Upper lobe of left lung (tissue), 6 donors: Measurements from ENCODE around the gene WNK2. TPM values are rescaled to one million over a fixed set of nuclear protein-coding genes. Genes with fewer than 3 reads are reported as not detected.

Experiments used
- ATAC-seq, 2 donors: fragments of 200-7000 bp; cut with Tn5 transposase; one replicate each; pipeline ENCODE4 v1.9.1; 2022; ENCODE audit warnings: mild to moderate bottlenecking in 2 of 2, moderate library complexity in 2 of 2; ENCODE audit not compliant: low FRiP score in 2 of 2
- DNase-seq, 2 donors: peaks; one replicate each; pipeline ENCODE4 v3.0.0-alpha.2; 2019 to 2020
- H3K27ac ChIP-seq, 4 donors: fragments of 200-600 bp; sonication (generic); one replicate each; pipeline ENCODE4 v1.5.1; 2016 to 2019
- H3K27me3 ChIP-seq, 4 donors: fragments of 200-600 bp; sonication (generic); one replicate each; pipeline ENCODE4 v1.5.1; 2017 to 2019
- H3K36me3 ChIP-seq, 4 donors: fragments of 200-600 bp; sonication (generic); one replicate each; pipeline ENCODE4 v1.5.1; 2016 to 2019
- H3K4me1 ChIP-seq, 4 donors: fragments of 200-600 bp; sonication (generic); one replicate each; pipeline ENCODE4 v1.5.1; 2018 to 2019
- H3K4me3 ChIP-seq, 4 donors: fragments of 200-600 bp; sonication (generic); one replicate each; pipeline ENCODE4 v1.5.1; 2017 to 2019; ENCODE audit warnings: mild to moderate bottlenecking in 2 of 4, moderate library complexity in 1 of 4
- H3K9me3 ChIP-seq, 4 donors: fragments of 200-600 bp; sonication (generic); one replicate each; pipeline ENCODE4 v1.5.1; 2018 to 2019
- CTCF ChIP-seq, 6 experiments: fragments of 450-650 bp in 4 of 6; fragments of 200-600 bp in 2 of 6; sonication (generic) in 2 of 6; IDR thresholded peaks; one replicate each; pipeline ENCODE4 v1.5.1; 2016 to 2019; ENCODE audit warnings: antibody characterized with exemption in 6 of 6
- EP300 ChIP-seq, 4 donors: sonication (generic); formaldehyde crosslinking; IDR thresholded peaks; one replicate each; pipeline ENCODE4 v1.5.1; 2017; ENCODE audit warnings: antibody characterized with exemption in 4 of 4, control low read depth in 2 of 4
- POLR2A ChIP-seq, 4 donors: fragments of 450-650 bp; IDR thresholded peaks; one replicate each; pipeline ENCODE4 v1.5.1; 2016 to 2017; ENCODE audit warnings: antibody characterized with exemption in 4 of 4, mild to moderate bottlenecking in 2 of 4
- POLR2AphosphoS5 ChIP-seq, 2 donors: sonication (generic); formaldehyde crosslinking; IDR thresholded peaks; one replicate each; pipeline ENCODE4 v1.5.1; 2017; ENCODE audit warnings: antibody characterized with exemption in 2 of 2
- WGBS, 2 donors: methylation state at CpG; one replicate each; pipeline ENCODE4 v1.1.5; 2017 to 2018; 5-methylcytosine and 5-hydroxymethylcytosine counted together
- total RNA-seq, 6 donors: library from RNA; depleted of rRNA in 4 of 6; stranded (reverse); fragments of >200 nt in 4 of 6; gene quantifications; one replicate each; pipeline versions ENCODE4 v1.1.0 to v1.2.1, GENCODE V29; 2016 to 2021
- donor health status: DM: no; HTN: no; CAD: no; lungs with moderate emphysema.
- donor health status: DM: no; HTN: yes; CAD: no; lungs with severe emphysema.

The WNK2 gene
- total RNA-seq, 6 donors from 2014 or later = 1.1 to 11.5 (median 7.3) TPM

- Histone ChIP-seq H3K36me3 (no peaks in the 10 kb centered on the region), H3K4me1 (peaks cover 0 to 5% (median 2%) of the 10 kb centered on the region in 4 donors), H3K4me3 (no peak overlapping the region), H3K27ac (no peak overlapping the region), H3K9me3 (no peaks in the 10 kb centered on the region), H3K27me3 (no peaks in the 10 kb centered on the region)
- ATAC-seq (no peak), DNase-seq (no peak)
- WGBS, 2 donors = 76% methylated on average over 1 of the region's 1 CpG
- TF ChIP-seq CTCF (IDR thresholded peaks at IDR 0.05) (no peak), POLR2AphosphoS5 (IDR thresholded peaks at IDR 0.05) (no peak), EP300 (IDR thresholded peaks at IDR 0.05) (no peak), POLR2A (IDR thresholded peaks at IDR 0.05) (no peak)
These were observed 10.3 kb downstream of the WNK2 start for GRCh38 chr9:93194221-93194625.

- Histone ChIP-seq H3K27ac (no peak overlapping the region), H3K9me3 (no peaks in the 10 kb centered on the region), H3K4me1 (peaks cover 0 to 5% (median 2%) of the 10 kb centered on the region in 4 donors), H3K36me3 (no peaks in the 10 kb centered on the region), H3K4me3 (no peak overlapping the region), H3K27me3 (no peaks in the 10 kb centered on the region)
- DNase-seq (no peak), ATAC-seq (no peak)
- TF ChIP-seq POLR2A (IDR thresholded peaks at IDR 0.05) (no peak), EP300 (IDR thresholded peaks at IDR 0.05) (no peak), CTCF (IDR thresholded peaks at IDR 0.05) (no peak), POLR2AphosphoS5 (IDR thresholded peaks at IDR 0.05) (no peak)
- WGBS, 2 donors = 37 to 45% methylated on average over 3 of the region's 3 CpGs
These were observed 10.7 kb downstream of the WNK2 start for GRCh38 chr9:93194641-93195040.

GRCh38 chr9:93196096-93197055, 12.4 kb downstream of the WNK2 start:
- no peaks in the 10 kb centered on the region for H3K36me3 ChIP-seq
- H3K27ac ChIP-seq = no peak overlapping the region
- 79 to 92% methylated on average over 9 of the region's 9 CpGs for WGBS, 2 donors
- H3K27me3 ChIP-seq = no peaks in the 10 kb centered on the region
- H3K9me3 ChIP-seq = no peaks in the 10 kb centered on the region
- peaks cover 0 to 5% (median 2%) of the 10 kb centered on the region in 4 donors for H3K4me1 ChIP-seq
- H3K4me3 ChIP-seq = no peak overlapping the region
- DNase-seq = no peak
- TF ChIP-seq POLR2AphosphoS5 (IDR thresholded peaks at IDR 0.05) (no peak), CTCF (IDR thresholded peaks at IDR 0.05) (no peak), POLR2A (IDR thresholded peaks at IDR 0.05) (no peak), EP300 (IDR thresholded peaks at IDR 0.05) (no peak)
- no peak for ATAC-seq

- Histone ChIP-seq H3K27ac (no peak overlapping the region), H3K36me3 (no peaks in the 10 kb centered on the region), H3K4me3 (no peak overlapping the region), H3K27me3 (no peaks in the 10 kb centered on the region), H3K4me1 (peaks cover 0 to 5% (median 2%) of the 10 kb centered on the region in 4 donors), H3K9me3 (no peaks in the 10 kb centered on the region)
- DNase-seq (no peak), ATAC-seq (no peak)
- 75 to 76% methylated on average over 5 to 9 of the region's 9 CpGs for WGBS, 2 donors
- TF ChIP-seq POLR2A (IDR thresholded peaks at IDR 0.05) (no peak), CTCF (IDR thresholded peaks at IDR 0.05) (no peak), EP300 (IDR thresholded peaks at IDR 0.05) (no peak), POLR2AphosphoS5 (IDR thresholded peaks at IDR 0.05) (no peak)
These were observed 13.7 kb downstream of the WNK2 start for GRCh38 chr9:93197670-93198069.
